Ectodermal cell (in vitro differentiated cells): Measurements from ENCODE around the gene CDH13.

Experiments used
- H3K27ac ChIP-seq: 2 replicates; pipeline ENCODE4 v1.7.0; 2013; ENCODE audit warnings: mild to moderate bottlenecking, low read depth, low read length; ENCODE audit not compliant: insufficient read depth, poor library complexity, severe bottlenecking
- H3K27me3 ChIP-seq: 2 replicates; pipeline ENCODE4 v1.7.0; 2013; ENCODE audit warnings: mild to moderate bottlenecking, low read length; ENCODE audit not compliant: insufficient read depth, control insufficient read depth, poor library complexity, severe bottlenecking
- H3K36me3 ChIP-seq: one replicate; pipeline ENCODE4 v1.7.0; 2013; ENCODE audit warnings: low read length; ENCODE audit not compliant: control insufficient read depth, insufficient read depth
- H3K4me1 ChIP-seq: one replicate; pipeline ENCODE4 v1.7.0; 2013; ENCODE audit warnings: low read length; ENCODE audit not compliant: control insufficient read depth, insufficient read depth
- H3K4me3 ChIP-seq: 2 replicates; pipeline ENCODE4 v1.7.0; 2013; ENCODE audit warnings: low read depth, low read length, control low read depth; ENCODE audit not compliant: insufficient read depth
- H3K9me3 ChIP-seq: 2 replicates; pipeline ENCODE4 v1.7.0; 2013; ENCODE audit warnings: mild to moderate bottlenecking, low read length, moderate library complexity; ENCODE audit not compliant: control insufficient read depth
- WGBS, 2 experiments: methylation state at CpG; one replicate each; pipeline ENCODE4 v1.1.7; 2013; ENCODE audit warnings: missing lambda C conversion rate in 2 of 2; 5-methylcytosine and 5-hydroxymethylcytosine counted together

Gene CDH13

GRCh38 chr16:83031524-83031923, 404.8 kb downstream of the CDH13 start:
- no peaks in the 10 kb centered on the region for H3K36me3 ChIP-seq
- H3K4me3 ChIP-seq = no peak overlapping the region
- H3K27me3 ChIP-seq = no peaks in the 10 kb centered on the region
- H3K4me1 ChIP-seq = no peaks in the 10 kb centered on the region
- no peak overlapping the region for H3K27ac ChIP-seq
- WGBS, 2 experiments = 95 to 99% methylated on average over 3 of the region's 3 CpGs
- no peaks in the 10 kb centered on the region for H3K9me3 ChIP-seq

GRCh38 chr16:83037102-83037501, 410.3 kb downstream of the CDH13 start:
- Histone ChIP-seq H3K27ac (no peak overlapping the region), H3K27me3 (no peaks in the 10 kb centered on the region), H3K4me3 (no peak overlapping the region), H3K36me3 (no peaks in the 10 kb centered on the region), H3K9me3 (no peaks in the 10 kb centered on the region), H3K4me1 (no peaks in the 10 kb centered on the region)
- 92 to 93% methylated on average over 2 of the region's 2 CpGs for WGBS, 2 experiments

- H3K36me3 ChIP-seq = no peaks in the 10 kb centered on the region
- H3K9me3 ChIP-seq = no peaks in the 10 kb centered on the region
- no peak overlapping the region for H3K27ac ChIP-seq
- H3K4me1 ChIP-seq = no peaks in the 10 kb centered on the region
- 94 to 96% methylated on average over 2 of the region's 2 CpGs for WGBS, 2 experiments
- H3K27me3 ChIP-seq = no peaks in the 10 kb centered on the region
- H3K4me3 ChIP-seq = no peak overlapping the region
Measured at GRCh38 chr16:83037884-83038283, 411.1 kb downstream of the CDH13 start.

GRCh38 chr16:83040174-83040573, 413.4 kb downstream of the CDH13 start:
- no peaks in the 10 kb centered on the region for H3K9me3 ChIP-seq
- H3K27me3 ChIP-seq = no peaks in the 10 kb centered on the region
- 88 to 90% methylated on average over 4 of the region's 4 CpGs for WGBS, 2 experiments
- no peaks in the 10 kb centered on the region for H3K4me1 ChIP-seq
- no peak overlapping the region for H3K4me3 ChIP-seq
- no peaks in the 10 kb centered on the region for H3K36me3 ChIP-seq
- H3K27ac ChIP-seq = no peak overlapping the region

- WGBS, 2 experiments = 94% methylated on average over 8 to 10 of the region's 10 CpGs
- Histone ChIP-seq H3K27me3 (no peaks in the 10 kb centered on the region), H3K9me3 (no peaks in the 10 kb centered on the region), H3K4me1 (no peaks in the 10 kb centered on the region), H3K27ac (no peak overlapping the region), H3K36me3 (no peaks in the 10 kb centered on the region), H3K4me3 (no peak overlapping the region)
Measured at GRCh38 chr16:83044589-83044988, 417.8 kb downstream of the CDH13 start.

- Histone ChIP-seq H3K36me3 (no peaks in the 10 kb centered on the region), H3K4me3 (no peak overlapping the region), H3K27me3 (no peaks in the 10 kb centered on the region), H3K4me1 (no peaks in the 10 kb centered on the region), H3K27ac (no peak overlapping the region), H3K9me3 (no peaks in the 10 kb centered on the region)
Measured at GRCh38 chr16:83045790-83046189, 419.0 kb downstream of the CDH13 start.

GRCh38 chr16:83046664-83047063, 419.9 kb downstream of the CDH13 start:
- Histone ChIP-seq H3K27ac (no peak overlapping the region), H3K27me3 (no peaks in the 10 kb centered on the region), H3K4me1 (no peaks in the 10 kb centered on the region), H3K9me3 (no peaks in the 10 kb centered on the region), H3K36me3 (no peaks in the 10 kb centered on the region), H3K4me3 (no peak overlapping the region)
- 73 to 81% methylated on average over 2 of the region's 2 CpGs for WGBS, 2 experiments

GRCh38 chr16:83051451-83051850, 424.7 kb downstream of the CDH13 start:
- Histone ChIP-seq H3K36me3 (no peaks in the 10 kb centered on the region), H3K4me3 (no peak overlapping the region), H3K27ac (no peak overlapping the region), H3K4me1 (no peaks in the 10 kb centered on the region), H3K27me3 (no peaks in the 10 kb centered on the region), H3K9me3 (no peaks in the 10 kb centered on the region)
- 90% methylated on average over 2 of the region's 2 CpGs for WGBS, 2 experiments

- Histone ChIP-seq H3K27me3 (no peaks in the 10 kb centered on the region), H3K4me3 (no peak overlapping the region), H3K27ac (no peak overlapping the region), H3K36me3 (no peaks in the 10 kb centered on the region), H3K9me3 (no peaks in the 10 kb centered on the region), H3K4me1 (peaks cover 5% of the 10 kb centered on the region)
- 96% methylated on average over 2 of the region's 2 CpGs; no CpG with 5 or more reads in 1 of the 2 experiments for WGBS, 2 experiments
Measured at GRCh38 chr16:83054283-83054682, 427.5 kb downstream of the CDH13 start.

GRCh38 chr16:83058376-83058775, 431.6 kb downstream of the CDH13 start:
- H3K27ac ChIP-seq = no peak overlapping the region

GRCh38 chr16:83059237-83059636, 432.5 kb downstream of the CDH13 start:
- Histone ChIP-seq H3K4me1 (peaks cover 5% of the 10 kb centered on the region), H3K27me3 (no peaks in the 10 kb centered on the region), H3K9me3 (no peaks in the 10 kb centered on the region), H3K4me3 (no peak overlapping the region), H3K36me3 (no peaks in the 10 kb centered on the region), H3K27ac (no peak overlapping the region)
- WGBS, 2 experiments = 89 to 95% methylated on average over 5 of the region's 5 CpGs

More at GRCh38 chr16:83058376-83058775, 431.6 kb downstream of the CDH13 start:
- WGBS, 2 experiments = 63 to 64% methylated on average over 3 of the region's 3 CpGs
- H3K9me3 ChIP-seq = no peaks in the 10 kb centered on the region
- no peak overlapping the region for H3K4me3 ChIP-seq
- no peaks in the 10 kb centered on the region for H3K36me3 ChIP-seq
- H3K4me1 ChIP-seq = peaks cover 5% of the 10 kb centered on the region
- no peaks in the 10 kb centered on the region for H3K27me3 ChIP-seq
